Breast epithelium (tissue), 3 donors: Measurements from ENCODE around the gene SPACA7.

Experiments used
- POLR2A ChIP-seq: fragments of 450-650 bp; IDR thresholded peaks from one replicate; pipeline ENCODE4 v1.6.1; 2016; ENCODE audit warnings: antibody characterized with exemption, mild to moderate bottlenecking, moderate library complexity
- TF ChIP-seq, protein P1 (sequence below), 3 donors: fragments of 450-650 bp; IDR thresholded peaks; one replicate each; pipeline ENCODE4 v1.5.1; 2016 to 2017; ENCODE audit warnings: antibody characterized with exemption in 3 of 3, mild to moderate bottlenecking in 3 of 3, moderate library complexity in 3 of 3

DNA sequence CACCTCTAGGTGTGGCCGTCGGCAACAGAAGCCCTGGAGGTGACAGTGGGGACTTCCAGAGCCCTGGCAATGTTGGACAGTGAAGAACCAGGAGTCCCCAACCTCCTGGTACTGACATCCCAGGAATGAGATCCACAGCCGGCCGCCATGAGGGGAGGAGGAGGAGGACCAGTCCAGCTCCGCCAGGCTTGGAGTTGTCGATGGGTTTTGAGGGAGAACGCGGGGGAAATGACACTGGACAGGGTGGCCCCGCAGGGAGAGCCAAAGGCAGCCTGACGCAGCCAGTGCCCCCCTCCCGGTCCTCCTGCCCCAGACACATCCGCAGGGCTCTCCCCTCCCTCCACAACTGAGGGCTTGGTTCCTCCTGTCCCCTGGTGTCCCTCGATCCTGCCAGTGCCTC is 57.9 kb downstream of the SPACA7 start:
- TF ChIP-seq, protein P1, sequence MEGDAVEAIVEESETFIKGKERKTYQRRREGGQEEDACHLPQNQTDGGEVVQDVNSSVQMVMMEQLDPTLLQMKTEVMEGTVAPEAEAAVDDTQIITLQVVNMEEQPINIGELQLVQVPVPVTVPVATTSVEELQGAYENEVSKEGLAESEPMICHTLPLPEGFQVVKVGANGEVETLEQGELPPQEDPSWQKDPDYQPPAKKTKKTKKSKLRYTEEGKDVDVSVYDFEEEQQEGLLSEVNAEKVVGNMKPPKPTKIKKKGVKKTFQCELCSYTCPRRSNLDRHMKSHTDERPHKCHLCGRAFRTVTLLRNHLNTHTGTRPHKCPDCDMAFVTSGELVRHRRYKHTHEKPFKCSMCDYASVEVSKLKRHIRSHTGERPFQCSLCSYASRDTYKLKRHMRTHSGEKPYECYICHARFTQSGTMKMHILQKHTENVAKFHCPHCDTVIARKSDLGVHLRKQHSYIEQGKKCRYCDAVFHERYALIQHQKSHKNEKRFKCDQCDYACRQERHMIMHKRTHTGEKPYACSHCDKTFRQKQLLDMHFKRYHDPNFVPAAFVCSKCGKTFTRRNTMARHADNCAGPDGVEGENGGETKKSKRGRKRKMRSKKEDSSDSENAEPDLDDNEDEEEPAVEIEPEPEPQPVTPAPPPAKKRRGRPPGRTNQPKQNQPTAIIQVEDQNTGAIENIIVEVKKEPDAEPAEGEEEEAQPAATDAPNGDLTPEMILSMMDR (IDR thresholded peaks at IDR 0.05), result no peak
- no peak for TF ChIP-seq POLR2A
